ENCODE data around the gene SYT2.

The SYT2 gene

DNA sequence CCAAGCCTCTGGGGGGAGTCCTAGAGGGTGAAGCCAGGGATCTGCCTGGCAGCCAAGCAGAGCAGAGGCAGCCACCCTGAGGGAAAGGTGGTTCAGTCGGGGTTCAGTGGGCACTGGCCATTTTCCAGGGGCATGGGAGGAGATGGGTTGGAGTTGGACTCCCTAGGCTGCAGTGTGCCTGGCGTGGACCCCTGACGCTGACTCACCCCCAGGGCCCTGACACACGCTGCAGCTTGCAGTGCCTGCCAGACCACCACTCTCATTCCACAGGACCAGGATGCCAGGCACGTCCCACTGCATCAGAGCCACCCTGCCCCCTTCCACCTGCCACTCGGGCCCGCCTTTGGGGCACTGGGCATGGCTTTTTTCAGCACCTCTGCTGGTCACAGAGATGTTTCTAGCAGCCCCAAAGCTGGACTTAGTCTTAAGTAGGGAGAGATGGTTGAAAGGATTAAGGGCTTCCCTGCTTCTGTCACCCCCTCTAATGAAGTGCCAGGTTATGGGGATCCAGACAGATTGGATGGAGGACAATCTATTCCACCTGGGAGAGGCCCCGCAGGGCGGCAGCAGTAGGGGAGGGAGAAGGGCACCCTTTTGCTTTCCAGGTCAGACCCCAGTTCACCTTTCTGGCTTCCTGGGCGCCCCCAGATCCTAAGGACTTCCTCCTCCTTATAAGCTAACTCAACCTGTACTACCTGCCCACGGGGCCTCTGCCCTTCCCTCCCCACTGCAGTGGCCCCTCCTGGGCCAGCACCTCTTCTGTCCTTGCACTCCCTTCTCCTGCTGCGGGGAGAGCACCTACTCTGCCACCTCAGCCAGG is 1.6 kb downstream of the SYT2 start:
- DNase-seq, result no peak
- intact Hi-C loops (cut with DNase I), result loop anchor here (10.0 kb wide), 1 partner anchor 64 kb away; no protein-coding TSS in a partner anchor

DNA sequence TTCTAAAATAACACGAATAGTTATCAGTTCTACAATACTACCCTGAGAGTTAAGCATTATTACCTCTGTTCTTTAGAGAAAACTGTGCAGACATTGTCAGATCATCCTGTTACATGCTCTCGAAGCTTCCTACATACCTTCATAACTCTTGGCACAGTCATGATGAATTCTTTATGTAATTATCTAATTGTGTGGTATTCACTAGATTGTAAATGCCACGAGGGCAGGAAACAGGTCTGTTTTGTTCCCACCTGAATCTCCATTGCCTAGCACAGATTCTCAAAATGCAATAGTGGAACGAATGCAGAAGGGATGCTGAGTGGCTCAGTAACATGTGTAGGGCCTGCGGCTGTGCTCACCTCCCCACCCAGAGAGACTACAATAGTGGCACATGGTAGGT is 3.4 kb downstream of the SYT2 start:
- no peak for DNase-seq
- intact Hi-C loops (cut with DNase I), result loop anchor here (10.0 kb wide), 1 partner anchor 62 kb away; no protein-coding TSS in a partner anchor

DNA sequence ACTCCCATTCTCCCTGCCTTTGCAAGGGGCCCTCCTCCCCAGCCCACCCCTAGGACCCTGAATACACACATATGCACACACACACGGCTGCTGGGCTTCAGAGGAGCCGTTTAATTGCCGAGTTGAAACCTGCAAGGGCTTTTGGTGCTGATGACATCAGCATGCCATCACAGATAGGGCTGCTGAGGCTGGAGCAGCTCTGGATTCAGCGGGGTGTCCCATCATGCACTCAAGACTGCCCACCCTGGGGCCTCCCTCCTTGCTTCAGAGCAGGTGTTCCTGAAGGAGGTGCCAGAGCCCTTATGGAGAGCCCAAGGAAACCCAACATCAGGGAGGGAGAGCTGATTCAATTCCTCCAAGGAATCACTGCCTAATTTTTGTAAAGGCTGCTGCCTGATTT is 5.7 kb downstream of the SYT2 start:
- intact Hi-C loops (cut with DNase I), result loop anchor here (10.0 kb wide), 1 partner anchor 60 kb away; no protein-coding TSS in a partner anchor
- no peak for DNase-seq

DNA sequence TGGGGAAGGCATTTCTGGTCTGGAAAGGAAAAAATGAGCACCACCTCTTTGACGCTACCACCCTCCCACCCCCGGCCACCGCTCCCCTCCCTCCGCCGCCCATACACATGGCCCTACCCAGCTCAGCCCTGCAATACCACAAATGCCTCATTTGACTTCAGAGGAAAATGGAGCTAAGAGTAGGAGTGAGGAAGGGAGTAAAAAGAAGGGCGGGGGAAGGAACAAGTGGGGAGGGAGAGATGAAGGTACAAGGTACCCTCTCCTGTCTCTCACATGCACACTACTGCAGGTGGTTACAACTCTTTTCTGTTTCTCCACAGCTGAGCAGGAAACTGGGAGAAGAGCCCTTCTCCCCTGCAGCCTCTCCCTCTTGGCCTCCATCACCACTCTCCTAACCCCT is 7.1 kb downstream of the SYT2 start:
- intact Hi-C loops (cut with DNase I), result loop anchor here (10.0 kb wide), 1 partner anchor 58 kb away; no protein-coding TSS in a partner anchor
- peak in 8 of 42 donors; percentile 23 to 70 (median 42) for DNase-seq

DNA sequence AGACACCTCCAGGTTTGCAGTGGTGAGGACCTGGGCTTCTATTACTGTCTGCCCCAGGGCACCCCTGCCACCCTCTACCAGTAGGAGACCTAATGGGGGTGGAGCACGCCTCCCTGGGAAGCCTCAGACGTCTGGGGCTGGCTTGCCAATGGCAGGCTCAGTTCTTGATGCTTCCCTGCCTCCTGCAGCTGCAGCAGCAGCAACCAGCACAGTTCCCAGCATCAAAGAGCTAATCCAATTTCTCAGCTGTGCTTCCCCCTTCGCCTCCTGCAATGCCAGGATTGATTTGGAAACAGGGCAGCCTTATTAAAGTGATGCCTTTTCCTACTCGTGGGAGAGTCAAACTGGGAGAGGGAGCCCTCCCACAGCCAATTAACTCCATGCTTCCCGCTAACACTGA is 8.2 kb downstream of the SYT2 start:
- peak in 36 of 42 donors; percentile 7 to 81 (median 48) for DNase-seq
- intact Hi-C loops (cut with DNase I), result loop anchor here (10.0 kb wide), 1 partner anchor 57 kb away; no protein-coding TSS in a partner anchor

DNA sequence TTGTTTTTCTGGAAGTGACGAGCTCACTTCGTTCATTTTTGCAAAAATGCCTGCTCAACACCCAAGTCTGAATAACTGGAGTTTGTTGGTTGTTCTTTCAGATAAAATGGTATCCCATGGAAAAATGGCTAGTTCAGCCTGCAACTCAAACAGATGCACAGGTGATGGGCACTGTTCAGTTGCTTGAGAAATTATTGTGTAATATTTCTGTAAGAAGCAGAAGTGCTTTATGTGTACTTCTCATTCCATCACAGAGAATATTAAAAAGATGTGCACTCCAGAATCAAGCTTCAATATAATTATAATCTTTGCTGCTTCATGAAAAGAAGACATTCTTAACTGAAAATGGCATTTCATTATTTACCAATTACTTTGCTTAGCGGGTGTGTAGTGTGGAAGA is 9.1 kb downstream of the SYT2 start:
- DNase-seq, result no peak
- intact Hi-C loops (cut with DNase I), result loop anchor here (10.0 kb wide), 1 partner anchor 56 kb away; no protein-coding TSS in a partner anchor

DNA sequence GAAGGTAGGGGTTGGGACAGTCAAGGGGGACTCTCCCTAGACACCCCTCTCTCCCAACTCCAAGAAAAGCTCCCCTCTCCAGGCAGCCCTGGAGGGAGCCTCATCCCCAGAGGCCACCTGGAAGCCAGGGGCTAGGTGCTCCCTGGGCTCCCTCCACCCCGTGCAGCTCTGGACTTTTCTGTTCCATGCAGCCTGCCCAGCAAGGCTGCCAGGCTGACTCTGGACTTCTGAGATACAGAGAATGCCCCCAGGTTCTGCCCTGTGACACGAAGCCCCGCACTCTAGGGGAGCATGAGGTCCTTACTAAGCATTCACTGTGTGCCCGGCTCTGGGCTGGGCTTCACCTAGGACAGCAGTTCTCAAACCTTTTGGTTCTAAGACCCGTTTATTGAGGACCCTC is 10.2 kb downstream of the SYT2 start:
- DNase-seq, result no peak
- intact Hi-C loops (cut with DNase I), result loop anchor here (10.0 kb wide), 1 partner anchor 55 kb away; no protein-coding TSS in a partner anchor

DNA sequence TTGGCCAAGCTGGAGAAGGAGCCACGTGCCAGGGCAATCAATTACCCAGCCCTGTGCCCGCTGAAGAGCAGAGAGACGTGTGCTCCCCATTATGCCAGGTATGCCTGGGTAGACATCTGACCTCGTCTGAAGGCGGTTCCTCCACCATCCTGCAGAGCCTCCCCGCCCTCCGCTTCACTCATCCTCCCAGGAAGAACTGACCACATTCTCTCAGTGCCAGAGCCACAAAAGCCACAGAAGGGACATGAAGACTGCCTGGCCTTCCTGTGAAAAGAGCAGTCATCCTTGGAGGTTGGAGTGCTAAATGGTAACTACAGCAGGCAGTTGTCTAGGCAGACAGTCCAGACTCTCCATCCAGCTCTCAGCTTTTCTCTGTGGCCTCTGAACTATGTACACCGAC is 12.0 kb downstream of the SYT2 start:
- no peak for DNase-seq
- intact Hi-C loops (cut with DNase I), result no loop called here

DNA sequence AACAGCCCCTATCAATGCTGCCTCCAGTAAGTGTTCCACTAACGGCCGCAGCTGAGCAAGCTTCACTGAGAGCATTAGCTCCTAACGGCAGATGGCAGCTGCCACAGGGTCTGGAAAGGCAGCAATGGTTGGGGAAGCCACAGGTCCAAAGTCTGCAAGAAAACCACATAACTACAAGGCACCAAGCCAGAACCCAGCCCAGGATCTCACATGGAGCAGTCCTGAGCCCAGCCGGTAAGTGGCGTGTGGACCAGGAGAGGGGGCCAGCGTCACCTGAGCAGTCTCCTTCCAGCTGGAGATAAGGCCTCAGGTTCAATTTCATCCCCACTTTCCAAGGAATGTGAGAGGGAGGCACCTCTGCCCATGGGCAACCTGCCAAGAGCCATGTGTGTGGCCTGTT is 13.2 kb downstream of the SYT2 start:
- DNase-seq, result no peak
- intact Hi-C loops (cut with DNase I), result no loop called here

DNA sequence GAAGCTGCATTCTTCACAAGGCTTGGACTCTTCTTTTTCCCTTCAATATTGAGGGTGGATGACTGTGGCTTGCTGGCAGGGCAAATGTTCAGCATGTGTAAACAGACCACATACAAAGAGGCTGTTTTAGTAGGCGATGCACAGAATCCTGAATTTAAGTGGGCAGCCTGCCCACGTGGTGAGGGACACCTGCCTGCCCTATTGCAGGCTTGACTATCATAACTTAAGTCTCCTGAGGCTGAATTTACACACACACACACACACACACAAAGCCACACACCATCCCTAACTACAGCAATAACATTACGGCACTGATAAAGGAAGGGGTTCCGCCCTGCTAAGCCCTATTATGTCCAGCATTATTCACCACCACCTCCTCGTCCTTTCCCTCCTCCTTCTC is 15.9 kb downstream of the SYT2 start:
- DNase-seq, result no peak
- intact Hi-C loops (cut with DNase I), result no loop called here

DNA sequence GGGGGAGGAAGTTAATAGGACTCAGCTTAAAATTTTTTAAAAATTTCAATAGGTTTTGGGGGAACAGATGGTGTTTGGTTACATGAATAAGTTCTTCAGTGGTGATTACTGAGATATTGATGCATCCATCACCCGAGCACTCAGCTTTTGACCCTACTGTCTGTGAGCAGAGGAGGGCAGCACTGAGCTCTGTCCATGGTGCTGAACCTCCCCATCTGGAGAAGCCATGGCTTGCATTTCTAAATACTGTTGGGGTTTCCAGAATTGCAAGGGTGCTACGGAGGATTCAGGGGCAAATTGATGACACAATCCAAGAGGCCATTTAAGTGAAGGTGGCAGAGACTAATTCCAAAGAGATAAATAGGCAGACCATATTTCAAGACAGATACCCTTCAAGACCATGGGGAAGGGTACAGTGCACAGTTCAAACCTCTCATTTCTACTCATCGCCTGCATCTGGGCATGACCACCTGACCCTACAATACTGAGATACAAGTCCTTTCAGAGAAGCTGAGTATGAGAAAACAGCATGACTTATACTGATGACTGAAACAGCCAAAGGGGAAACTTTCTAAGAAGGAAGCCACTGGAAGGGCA is 17.2 kb downstream of the SYT2 start:
- peak in 37 of 42 donors; percentile 36 to 85 (median 62) for DNase-seq
- intact Hi-C loops (cut with DNase I), result no loop called here

DNA sequence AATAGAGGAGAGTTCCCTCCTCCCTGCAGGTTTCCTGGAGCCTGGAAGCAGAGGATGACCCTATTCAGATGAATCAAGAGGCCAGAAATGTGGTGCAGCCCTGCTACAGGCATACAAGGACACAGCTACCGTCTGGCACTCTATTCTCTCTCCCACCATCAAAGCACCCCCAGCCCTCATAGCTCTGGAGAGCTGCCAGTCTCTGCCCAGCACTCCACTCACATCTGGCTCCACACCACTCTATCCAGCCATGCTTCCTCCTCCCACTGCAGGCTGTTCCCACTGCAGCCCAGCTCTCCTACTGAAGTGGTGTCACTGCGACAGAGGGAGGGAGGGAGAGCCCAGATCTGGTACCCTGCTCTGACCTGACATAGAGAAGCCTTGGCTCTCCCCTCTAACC is 18.4 kb downstream of the SYT2 start:
- no peak for DNase-seq
- intact Hi-C loops (cut with DNase I), result no loop called here

DNA sequence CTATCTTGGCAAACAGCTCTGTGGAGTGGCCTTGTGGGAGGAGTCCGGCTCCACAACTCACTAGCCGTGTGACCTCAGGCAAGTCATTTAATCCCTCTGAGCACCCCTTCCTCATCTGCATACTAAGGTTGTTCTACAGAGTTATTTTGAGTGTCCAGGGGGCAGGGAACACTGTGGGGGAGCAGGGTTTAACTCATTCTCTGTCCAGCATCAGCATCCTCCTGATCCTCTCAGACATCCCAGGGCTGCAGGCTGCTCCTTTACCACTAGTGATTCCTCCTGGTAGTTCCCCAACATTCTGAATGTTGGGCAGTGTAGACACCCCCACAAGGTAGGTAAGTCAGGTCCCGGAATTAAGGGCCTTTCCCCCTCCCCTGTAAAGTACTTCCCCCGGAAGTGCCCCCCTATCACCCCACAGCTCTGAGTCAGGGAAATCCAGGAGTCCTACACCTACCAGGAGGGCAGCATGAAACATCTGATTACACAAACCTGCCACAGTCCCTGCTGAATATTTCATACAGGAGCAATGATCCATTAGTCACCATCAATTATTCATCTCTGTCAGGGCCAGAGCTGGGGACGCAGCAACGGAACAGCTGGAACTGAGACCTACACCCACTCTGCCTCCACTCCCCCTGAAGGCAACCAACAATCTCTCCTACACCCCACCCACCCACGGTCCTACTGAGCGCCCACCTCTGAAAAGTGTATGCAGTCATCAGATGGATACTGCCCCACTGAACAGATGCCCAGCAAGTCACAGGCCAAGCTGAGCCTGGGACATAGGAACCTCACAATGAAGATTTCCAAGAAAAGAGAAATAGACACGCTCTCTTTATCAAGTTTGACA is 20.5 kb downstream of the SYT2 start:
- no peak for DNase-seq
- intact Hi-C loops (cut with DNase I), result no loop called here

DNA sequence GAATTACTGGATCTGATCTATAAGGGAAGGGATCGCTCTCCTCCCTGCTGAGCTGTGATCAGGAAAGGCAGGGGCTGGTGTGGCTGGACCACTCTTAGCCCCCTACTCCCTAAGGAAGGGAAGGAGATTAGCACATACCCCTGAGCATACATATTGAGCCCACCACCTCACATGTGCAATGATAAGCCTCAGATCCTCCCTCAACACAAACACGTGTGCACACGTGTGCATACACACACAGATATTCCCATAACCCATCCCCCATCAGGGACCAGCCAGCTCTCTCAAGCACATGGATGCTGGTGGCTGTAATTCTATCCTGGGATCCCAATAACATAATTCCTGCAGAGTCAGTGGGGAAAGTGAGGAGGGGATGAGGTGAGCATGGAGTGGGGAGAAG is 21.2 kb downstream of the SYT2 start:
- intact Hi-C loops (cut with DNase I), result no loop called here
- DNase-seq, result no peak

DNA sequence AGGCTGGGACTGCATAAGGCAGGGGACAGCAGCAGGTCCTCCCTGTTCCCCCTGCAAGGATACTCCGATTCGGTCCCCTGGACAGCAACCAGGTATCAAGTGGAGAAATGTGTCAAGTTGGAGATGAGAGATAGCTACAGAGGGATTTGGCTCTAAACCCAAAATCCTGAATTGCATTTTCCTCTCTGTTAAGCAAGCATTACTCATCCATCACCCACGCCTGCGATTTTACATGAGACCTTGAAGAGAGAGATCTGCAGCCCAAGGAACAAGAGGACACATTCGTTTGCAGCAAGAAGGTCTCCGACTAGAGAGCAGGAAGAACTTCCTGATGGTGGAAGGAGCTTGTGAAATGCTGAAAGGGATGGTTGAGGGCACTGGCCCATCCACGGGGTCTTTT is 21.9 kb downstream of the SYT2 start:
- DNase-seq, result peak in 30 of 42 donors; percentile 24 to 85 (median 62)
- intact Hi-C loops (cut with DNase I), result no loop called here

DNA sequence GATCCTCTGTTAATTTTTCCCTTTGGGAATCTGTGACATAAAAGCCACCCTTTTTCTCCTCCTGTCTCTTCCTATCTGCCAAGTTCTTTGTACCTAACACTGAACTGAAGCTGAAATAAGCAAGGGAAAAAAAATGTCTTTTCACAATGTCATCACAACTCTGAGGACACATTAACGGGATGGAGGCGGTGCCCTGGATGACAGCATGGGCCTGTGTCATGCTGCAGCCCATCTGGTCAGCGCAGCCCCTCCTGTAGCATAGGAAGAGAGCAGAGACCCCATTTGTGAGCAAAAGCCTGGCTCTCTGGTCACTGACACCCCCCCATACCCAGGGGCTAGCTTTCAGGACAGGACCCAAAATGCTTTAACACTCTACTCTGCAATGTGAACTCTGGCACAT is 22.5 kb downstream of the SYT2 start:
- DNase-seq, result no peak
- intact Hi-C loops (cut with DNase I), result no loop called here

DNA sequence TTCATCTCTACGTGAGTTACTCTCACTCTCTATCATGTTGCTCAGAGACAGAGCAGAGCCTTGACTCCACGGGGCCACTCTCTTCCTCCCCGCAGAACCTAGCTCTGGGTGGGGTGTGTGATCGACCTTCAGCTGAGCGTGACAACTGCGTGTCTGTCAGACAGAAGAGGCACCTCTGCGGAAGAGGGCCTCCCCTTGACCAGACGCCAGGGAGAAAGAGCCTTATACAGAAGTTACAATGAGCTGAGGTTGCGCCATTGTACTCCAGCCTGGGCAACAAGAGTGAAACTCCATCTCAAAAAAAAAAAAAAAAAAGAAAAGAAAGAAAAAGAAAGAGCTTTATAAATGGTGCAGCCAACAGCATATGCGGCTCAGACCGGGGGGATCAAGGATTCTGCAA is 22.9 kb downstream of the SYT2 start:
- intact Hi-C loops (cut with DNase I), result no loop called here
- no peak for DNase-seq

DNA sequence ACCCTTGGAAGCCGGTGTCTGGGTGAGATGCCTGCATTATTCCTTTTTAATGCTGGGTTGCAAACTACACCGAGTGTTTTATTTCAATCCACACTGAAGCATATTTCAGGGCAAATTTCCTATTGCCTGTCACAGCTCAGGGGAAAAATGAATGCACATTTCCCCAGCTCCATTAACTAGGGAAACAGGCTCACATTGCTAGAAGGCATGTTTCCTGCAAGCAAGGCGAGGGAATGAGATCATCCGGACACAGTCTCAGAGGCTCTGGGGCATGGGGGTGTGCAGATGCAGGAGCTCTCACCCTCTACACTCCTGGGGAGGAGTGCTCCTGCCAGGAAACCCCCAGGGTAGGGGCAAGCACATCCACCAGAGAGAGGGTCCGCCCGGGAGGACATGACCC is 24.6 kb downstream of the SYT2 start:
- intact Hi-C loops (cut with DNase I), result no loop called here
- peak in 12 of 42 donors; percentile 28 to 75 (median 46) for DNase-seq

DNA sequence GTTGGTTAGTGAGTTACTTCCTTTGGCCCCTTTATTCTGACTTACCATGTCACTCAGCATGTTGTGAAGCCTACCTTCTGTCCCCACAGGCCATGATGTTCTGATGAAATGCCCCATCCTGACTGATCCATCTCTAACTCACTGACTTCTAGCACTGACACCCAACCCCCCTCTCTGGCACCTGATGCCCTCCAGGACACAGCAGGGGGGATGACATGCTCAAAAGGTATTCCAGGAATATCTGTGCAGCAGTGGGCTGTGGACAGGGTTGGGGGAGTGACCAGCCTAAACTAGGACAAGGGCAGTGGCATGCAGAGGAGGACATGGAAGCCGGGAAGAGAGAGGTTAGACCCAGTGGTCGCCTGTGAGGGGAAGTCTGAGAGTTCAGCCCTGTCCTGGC is 25.5 kb downstream of the SYT2 start:
- no peak for DNase-seq
- intact Hi-C loops (cut with DNase I), result no loop called here

DNA sequence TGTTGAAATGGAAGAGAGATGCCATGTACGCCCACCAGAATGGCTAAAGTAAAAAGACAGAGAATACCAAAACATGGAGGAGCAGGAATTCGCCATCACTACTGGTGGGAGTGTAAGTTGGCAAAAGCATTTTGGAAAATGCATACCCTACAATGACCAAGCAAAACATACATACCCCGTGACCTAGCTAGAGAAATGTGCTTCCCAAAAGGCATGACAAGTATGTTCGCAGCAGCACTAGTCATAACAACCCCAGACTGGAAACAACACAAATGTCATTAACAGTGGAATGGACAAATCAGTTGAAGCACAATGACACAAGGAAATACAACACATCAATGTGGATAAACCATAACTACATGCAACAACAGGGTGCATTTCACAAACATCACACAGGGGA is 27.2 kb downstream of the SYT2 start:
- intact Hi-C loops (cut with DNase I), result no loop called here
- DNase-seq, result no peak

Measured in head of caudate nucleus (tissue), 42 donors.